GM19025 (cell line): ENCODE results near the gene PLEKHG4.

ENCODE experiments used
- ATAC-seq: cut with Tn5 transposase; IDR thresholded peaks from one replicate; pipeline ENCODE4 v1.9.1; 2021; ENCODE audit warnings: mild to moderate bottlenecking, low read depth, moderate library complexity; ENCODE audit not compliant: unreplicated experiment

Gene PLEKHG4

DNA sequence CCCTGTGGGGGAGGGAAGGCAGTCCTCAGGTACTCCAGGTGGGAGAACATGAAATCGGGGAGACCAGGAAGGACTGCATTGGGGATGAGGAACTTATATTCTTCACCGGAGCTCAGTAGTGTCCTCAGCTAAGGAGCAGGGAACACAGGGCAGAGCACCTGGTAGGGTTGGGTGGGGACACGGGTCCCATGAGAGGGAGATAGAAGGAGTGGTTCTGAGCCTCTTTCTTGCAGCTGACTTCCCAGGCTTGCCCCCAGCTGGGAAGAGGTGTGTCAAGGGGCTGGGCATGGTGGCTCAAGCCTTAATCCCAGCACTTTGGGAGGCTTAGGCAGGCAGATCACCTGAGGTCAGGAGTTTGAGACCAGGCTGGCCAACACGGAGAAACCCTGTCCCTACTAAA, 34.1 kb upstream of the PLEKHG4 start:
- ATAC-seq: no peak

DNA sequence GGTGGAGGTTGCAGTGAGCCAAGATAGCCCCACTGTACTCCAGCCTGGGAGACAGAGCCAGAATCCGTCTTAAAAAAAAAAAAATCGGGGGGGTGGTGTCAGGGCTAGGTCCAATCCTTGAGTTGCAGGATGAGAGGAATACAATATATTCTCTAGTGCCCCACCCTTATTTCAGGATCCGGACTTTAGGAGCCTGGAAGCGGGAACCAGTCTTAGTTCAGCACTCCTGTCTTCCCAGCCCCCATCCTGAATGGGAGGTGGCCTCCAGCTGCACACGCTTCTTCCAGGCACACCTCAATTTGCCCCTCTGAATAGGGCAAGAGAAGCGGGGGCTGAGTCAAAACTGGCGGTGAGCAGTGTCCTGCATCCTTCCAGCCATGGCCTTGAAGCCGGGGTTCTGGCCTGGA, 33.7 kb upstream of the PLEKHG4 start:
- ATAC-seq: no peak

DNA sequence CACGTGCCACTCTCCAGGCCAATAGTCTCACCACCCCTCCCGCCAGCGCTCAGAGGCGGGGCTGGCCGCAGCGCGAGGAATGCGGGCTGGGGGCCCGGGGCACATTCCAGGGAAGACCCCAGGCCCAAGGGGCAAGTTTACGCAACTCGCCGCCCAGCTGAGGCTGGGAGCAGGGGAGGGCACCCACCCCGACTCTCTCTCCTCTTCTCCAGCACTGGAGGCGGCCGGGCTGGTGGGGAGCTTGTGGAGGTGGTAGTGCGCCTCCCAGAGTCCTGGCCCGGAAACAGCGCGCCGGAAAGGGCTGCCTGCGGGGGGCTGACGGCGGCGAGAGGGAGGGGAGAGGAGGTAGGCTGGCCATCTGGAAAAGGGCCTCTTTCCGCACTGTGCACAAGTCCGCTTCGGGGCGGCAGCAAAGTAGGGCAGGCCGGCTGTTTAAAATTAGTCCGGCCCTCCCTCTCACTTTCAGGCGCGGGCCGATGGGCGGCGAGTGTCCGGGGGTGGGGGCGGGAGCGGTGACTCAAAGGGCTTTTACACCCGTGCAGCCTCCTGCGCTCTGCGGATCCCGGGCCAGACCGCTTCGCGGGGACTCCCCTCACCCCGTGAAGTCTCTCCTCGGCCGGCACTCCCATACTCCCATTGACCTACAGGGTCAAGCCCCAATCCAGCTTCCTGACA, 33.1 kb upstream of the PLEKHG4 start:
- no peak for ATAC-seq

DNA sequence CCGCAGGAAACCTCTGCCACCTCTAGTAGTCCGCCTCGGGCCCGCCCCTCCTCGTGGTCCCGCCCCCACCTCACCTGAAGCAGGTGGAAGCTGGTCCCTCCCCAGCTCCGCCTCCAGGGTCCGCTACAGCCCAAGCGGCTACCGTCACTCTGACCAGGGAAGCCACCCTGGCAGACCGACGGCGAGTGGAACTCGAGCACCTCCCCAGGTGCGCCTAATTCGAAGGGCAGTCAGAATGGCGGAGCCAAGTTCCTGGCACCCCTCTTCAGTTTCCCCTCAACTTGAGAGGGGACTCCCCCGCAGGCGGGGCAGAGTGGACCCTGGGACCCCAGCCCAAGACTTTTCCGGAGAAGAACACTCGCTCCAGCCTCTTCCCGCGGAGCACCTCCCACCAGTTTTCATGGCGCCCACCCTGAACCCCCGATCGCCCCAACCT, 32.6 kb upstream of the PLEKHG4 start:
- no peak for ATAC-seq

DNA sequence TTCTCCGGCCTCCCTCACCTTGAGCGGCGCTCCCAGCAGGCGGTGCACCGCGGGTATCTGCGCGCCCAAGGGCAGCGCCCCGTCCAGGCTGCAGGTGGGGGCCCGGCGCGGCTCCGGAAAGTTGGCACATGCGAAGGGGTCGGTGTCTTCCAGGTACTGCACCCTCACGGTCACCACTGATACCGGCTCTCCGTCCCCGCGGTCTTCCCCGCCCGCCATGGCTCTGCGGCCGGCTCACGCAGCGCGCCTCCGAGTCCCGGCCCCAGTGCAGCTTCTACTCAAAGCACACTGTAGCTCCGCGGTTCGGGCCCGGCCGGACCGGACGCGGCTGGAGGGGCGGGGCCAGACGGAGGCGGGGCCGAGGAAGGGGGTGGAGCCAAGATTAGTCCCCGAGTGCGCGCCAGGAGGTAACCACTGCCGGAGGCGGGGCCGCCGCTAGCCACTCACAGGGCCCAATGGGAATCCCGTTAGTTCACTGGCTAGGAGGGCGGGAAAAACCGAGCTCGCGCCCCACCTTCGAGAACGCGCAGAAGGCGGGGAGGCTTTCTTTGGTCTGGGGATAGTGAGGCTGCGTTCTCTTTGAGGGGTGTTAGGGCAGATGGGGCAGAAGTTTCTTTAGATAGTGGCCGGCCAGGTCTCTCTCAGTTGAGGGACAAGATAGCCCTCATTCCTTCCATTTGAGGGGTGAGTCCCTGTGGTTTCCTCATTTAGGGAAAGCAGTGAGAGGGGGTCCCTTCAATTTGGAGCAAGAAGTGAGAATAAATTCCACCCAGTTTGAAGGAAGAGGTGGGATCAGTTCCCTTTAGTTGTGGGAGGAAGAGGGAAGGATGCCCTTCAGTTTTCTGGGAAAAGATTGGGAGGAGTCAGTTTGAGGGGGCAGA, 31.9 kb upstream of the PLEKHG4 start, which contains the start of gene FHOD1:
Gene FHOD1, minus strand, starts transcription at position 290 of the 881 bp plus-strand sequence. Its CDS starts 71 bp downstream, at position 219.
- peak; percentile 41 for ATAC-seq

DNA sequence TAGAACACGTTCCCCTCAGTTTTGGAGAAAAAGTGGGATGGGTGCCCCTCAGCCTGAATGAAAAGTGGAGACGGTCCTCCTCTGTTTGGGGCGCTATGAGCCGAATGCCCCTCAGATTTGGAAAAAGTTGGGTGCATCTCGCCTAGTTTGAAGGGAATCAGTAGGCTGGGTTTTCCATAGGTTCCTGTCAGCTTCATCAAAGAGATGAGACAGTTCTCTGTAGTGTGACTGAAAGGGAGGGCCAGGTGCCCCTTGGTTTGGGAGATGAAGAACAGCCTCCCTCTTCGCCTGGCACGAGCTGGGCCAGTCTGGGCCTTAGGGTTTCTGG, 31.3 kb upstream of the PLEKHG4 start:
- ATAC-seq: no peak

DNA sequence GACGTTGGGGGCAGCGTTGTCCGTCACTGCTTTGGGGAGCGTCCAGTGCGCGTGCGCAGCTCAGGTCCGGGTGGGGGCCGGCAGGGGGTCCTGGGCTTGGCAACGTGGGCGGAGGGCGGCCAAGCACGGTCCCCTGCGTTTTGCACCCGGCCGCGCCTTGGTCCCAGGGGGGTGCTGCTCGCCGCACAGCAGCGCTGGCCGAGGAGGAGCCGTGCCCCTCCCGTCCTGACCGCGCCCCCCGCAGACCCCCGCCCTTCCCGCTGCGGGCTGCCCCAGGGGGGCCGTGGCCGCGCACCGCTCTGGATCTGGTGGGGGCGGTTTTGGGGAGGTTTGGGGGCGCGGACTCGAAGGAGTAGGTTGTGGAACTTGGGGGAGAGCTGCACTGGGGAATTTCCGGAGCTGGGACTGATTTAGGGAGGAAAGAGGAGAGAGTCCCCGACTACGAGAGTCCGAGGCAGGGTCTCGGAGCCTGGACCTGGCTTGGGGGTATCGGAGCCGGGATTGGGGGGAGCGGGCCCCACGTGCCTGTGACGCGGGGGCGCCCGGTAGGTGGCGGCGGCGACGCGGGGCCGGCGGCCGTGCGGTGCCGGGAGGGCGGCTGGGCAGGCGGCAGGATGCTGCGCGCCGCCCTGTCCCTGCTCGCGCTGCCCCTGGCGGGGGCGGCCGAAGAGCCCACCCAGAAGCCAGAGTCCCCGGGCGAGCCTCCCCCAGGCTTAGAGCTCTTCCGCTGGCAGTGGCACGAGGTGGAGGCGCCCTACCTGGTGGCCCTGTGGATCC, 30.7 kb upstream of the PLEKHG4 start, which contains the start of gene SLC9A5:
Gene SLC9A5, plus strand, starts transcription at position 579 of the 777 bp plus-strand sequence. Its CDS starts 36 bp downstream, at position 615.
- ATAC-seq: no peak

DNA sequence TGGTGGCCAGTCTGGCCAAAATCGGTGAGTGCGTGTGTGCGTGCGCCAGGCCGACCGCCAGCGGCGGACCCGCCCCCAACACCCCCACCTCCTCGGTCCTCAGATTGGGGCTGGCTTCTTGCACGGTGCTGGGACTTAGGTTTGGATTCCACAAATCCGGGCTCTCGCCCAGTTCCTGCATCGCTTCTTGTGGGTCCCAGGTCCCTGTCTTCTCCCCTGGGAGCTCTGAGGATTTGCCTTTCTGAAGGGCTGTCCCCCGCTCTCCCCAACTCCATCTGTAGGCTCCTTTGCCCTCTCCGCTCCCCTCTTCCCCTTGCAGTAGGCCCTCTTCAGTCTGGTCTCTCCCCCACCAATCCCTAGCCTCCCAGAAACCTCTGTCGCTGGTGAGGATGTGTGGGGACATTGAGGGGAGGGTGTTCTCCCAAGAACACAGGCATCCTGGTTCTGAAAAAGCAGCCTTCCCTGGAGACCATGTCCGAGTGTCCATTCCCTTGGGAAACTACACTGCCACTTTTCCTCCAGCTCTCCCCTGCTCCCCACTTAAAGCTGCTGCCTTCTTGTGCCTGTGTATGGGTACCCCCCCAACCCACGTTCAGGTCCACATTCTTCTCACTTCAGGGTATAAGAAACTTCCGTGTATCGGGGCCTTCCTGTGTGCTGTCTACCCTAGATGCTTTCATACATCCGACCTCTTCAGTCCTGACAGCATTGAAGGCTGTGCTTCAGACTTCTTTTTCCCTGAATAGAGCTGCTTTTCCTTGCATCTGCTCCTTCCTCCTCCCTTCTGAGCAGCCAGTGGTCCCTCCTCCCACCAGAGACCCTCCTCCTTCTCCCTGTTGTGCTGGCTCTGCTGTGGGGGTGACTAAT, 29.9 kb upstream of the PLEKHG4 start:
- ATAC-seq: no peak

DNA sequence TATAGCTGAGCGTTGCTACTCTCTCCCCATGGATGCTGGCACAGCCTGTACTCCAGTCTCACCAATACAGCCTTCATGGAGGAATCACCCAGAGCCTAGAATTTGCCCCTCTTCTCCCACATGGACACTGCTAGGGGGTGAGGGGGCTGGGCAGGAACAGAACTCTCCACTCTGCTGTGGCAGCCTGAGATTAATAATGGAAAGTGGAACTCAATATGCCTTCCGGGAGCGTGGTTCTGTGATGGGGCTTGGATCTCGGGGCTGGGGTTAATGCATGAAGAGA, 29.3 kb upstream of the PLEKHG4 start:
- ATAC-seq: no peak

DNA sequence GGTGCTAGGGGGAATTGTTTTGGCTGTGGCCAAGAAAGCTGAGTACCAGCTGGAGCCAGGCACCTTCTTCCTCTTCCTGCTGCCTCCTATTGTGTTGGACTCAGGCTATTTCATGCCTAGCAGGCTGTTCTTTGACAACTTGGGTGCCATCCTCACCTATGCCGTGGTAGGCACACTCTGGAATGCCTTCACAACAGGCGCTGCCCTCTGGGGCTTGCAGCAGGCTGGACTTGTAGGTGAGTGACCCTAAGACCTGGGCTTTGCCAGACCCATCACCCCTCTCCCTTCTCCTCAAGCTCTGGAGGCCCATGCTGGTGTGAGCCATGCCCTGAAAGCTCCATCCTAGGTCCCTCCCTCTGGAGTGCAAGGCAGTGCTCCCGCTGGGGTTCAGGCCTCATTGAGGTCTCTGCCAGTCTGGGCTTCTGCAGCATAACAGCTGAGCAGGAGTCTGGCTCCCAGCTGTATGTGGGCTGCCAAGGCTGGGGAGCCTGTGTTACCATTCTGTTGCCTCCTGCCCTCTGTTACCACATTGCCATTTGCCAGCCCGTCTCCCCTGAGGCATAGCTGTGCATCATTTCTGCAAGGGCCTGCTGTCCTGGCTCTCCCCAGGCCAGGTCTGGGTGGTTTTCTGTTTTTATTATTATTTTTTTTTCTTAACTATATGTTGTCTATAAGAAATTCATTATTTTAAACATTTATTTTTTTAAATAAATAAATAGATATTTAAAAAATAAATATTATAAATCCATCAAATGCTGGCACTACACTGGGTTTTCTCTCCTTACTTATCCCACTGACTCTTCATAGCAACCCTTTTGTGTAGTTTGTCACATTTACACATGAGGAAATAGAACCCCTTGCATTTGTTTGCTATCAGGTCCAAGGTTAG, 26.5 kb upstream of the PLEKHG4 start:
- no peak for ATAC-seq

DNA sequence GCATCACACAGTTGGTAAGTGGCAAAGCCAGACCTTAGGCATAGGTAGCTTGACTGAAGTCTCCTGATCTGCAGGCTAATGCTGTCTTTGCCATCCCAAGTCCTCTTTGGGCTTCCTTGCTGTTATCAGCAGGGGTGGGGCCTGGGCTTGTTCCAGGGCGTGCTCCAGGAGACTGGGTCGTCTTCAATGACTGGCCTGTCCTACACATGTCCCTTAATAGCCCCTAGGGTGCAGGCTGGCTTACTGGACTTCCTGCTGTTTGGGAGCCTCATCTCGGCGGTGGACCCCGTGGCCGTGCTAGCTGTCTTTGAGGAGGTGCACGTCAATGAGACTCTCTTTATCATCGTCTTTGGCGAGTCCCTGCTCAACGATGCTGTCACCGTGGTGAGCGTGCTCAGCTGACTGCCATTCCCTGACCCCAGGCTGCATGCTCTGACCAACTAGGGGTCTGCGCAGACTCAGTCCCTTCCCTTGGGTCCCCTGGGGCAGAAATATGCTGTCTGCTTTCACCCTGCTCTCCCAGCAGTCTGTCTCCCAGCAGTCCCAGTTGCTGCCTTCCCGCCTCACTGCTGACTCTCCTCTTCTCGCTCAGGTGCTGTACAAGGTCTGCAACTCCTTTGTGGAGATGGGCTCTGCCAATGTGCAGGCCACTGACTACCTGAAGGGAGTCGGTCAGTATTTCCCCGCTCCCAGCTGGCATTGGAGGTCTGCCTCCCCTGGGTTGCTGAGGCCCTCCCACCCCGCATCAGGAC, 24.4 kb upstream of the PLEKHG4 start:
- ATAC-seq: no peak

DNA sequence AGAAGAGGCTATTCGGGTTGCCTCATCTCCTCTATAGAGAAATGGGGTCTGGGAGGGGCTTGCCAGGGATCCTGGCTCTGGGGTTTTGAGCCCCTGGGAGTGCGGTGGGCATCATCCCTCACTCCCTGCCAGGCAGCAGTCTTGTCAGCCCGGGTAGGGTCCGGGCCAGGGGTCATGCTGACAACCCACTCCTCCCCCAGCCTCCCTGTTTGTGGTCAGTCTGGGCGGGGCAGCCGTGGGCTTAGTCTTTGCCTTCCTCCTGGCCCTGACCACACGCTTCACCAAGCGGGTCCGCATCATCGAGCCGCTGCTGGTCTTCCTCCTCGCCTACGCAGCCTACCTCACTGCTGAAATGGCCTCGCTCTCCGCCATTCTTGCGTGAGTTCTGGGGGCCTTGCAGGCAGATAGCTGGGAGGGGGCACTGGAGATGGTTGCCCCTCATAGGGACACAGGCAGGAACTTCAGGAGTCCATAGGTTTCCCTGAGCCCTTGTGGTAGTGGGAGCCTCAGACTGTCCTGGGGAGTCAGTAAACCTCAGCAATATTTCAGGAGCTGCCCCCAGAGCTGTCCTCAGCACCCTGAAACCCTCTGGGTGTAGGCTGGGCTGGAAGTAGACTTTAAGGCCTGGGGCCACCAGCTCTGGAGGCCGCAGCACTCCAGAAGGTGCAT, 23.6 kb upstream of the PLEKHG4 start:
- ATAC-seq: no peak

DNA sequence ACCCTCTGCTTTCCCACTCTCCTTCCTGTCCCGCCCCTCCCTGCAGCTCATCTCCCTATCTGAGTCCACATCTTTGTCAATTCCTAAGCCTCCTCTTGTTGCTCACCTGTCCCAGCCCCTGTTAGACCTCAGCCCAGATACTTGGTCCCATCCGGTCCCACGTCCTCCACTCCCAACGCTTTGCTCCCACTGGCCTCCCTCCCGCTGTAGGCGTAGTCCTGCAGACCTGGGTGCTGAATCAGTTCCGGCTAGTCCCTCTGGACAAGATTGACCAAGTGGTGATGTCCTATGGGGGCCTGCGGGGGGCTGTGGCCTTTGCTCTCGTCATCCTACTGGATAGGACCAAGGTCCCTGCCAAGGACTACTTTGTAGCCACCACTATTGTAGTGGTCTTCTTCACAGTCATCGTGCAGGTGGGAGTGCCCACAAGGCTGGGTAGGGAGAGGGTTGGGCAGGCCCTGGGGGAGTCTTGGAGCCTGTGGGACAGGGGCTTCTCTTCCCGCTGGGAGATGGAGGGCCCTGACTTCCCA, 22.6 kb upstream of the PLEKHG4 start:
- no peak for ATAC-seq

DNA sequence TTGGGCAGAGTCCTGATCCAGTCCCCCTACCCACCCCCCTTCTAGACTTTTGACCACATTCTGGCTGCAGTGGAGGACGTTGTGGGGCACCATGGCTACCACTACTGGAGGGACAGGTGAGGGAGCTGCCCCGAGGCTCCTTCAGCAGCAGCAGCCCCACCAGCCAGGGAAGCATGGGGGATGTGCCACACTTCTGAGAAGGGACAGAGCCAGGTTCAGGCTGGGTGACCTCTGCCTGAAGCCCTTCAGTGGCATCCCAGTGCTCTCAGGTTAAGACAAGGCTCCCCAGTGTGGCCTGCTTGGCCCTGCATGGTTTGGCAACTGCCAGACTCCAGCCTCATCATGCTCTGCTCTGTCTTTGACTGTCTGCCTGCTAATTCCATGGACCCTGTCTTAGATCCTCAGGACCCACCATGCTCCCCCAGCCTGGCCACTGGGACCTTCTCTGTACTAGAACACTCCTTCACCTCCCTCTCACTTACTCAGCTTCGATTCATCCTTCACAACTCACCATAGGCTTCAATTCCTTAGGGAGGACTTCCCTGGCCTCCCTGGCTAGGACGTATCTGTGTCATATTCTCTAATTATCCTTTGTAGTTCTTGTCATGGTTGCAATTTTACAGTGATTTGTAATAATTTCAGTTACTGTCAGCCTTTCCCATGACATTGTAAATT, 21.7 kb upstream of the PLEKHG4 start:
- no peak for ATAC-seq

DNA sequence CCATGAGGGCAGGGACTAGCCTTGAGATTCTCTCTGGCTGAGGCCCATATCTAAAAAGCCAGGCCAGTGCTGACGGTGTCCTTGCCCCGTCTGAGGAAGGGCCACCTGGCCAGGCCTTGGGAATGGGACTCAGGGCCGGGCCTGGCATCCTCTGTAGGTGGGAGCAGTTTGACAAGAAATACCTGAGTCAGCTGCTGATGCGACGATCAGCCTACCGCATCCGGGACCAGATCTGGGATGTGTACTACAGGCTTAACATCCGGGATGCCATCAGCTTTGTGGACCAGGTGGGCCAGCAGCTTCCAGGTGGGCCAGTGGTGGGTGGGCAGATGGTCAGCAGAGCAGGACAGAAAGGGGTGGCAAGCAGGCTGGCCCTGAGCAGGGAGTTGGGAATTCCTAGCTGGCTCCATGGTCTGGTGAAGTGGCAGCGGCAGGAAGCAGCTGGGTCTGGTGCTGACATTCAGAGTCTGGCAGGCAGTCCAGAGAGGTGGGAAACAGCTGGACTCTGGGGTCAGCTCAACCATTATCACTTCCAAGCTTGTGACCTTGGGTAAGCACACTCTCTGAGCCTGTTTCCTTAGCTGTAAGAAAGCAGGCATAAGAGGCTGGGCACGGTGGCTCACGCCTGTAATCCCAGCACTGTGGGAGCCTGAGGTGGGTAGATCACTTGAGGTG, 21.0 kb upstream of the PLEKHG4 start:
- ATAC-seq: no peak

DNA sequence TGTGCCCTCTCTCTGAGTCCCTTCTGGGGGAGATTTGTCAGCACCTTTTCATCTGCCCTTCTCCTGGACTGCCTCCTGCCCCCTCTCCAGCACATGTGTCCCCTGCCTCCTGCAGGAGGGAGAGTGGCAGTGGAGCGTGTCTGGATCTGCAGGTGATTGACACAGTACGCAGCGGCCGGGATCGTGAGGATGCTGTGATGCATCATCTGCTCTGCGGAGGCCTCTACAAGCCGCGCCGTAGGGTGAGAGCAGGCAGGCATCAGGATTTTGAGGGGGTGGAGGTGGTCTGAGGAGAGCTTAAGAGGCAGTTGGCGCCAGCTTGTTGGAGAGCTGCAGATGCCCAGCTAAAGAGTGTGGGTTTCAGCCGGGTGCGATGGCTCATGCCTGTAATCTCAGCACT, 19.6 kb upstream of the PLEKHG4 start:
- ATAC-seq: no peak
